ENCODE data around the gene IFT88. TPM values are rescaled to one million over a fixed set of nuclear protein-coding genes. Genes with fewer than 3 reads are reported as not detected.
A peak's percentile ranks its signal among the peaks of the same experiment; 100 is the strongest.

Gene IFT88
- polyA plus RNA-seq, 3 donors, result 2.9 to 4.5 (median 4.1) TPM

- intact Hi-C loops (cut with micrococcal nuclease), result no loop called here
- no peaks in the 10 kb centered on the region for H3K36me3 Mint-ChIP-seq
- H3K36me3 ChIP-seq (replicated peaks in 1 of 2; ENCODE audit: control insufficient read depth in 1 of 2, insufficient read depth in 2 of 2, low read length in 2 of 2), result no peaks in the 10 kb centered on the region
- H4K20me1 ChIP-seq (ENCODE audit: insufficient read depth, low read length), result no peaks in the 10 kb centered on the region
- peaks cover 0 to 4% (median 0%) of the 10 kb centered on the region in 3 donors for H3K27me3 Mint-ChIP-seq (ENCODE audit: low read depth in 3 of 3)
- WGBS (ENCODE audit: insufficient coverage), result no CpG with 5 or more reads among the region's 3 CpGs
- no peak for DNase-seq
- H3K9ac ChIP-seq (ENCODE audit: insufficient read depth, low read length, poor library complexity, severe bottlenecking), result no peak overlapping the region
- H3K27ac ChIP-seq (ENCODE audit: low read depth in 1 of 2, low read length in 2 of 2), result no peak overlapping the region
- no peaks in the 10 kb centered on the region for H3K27me3 ChIP-seq (ENCODE audit: control insufficient read depth in 2 of 2, insufficient read depth in 2 of 2, low read length in 2 of 2)
- H2AFZ ChIP-seq (ENCODE audit: insufficient read depth, low read depth, low read length, poor library complexity, severe bottlenecking), result no peak overlapping the region
- no peak for TF ChIP-seq CTCF (IDR thresholded peaks at IDR 0.05)
- H3K27ac Mint-ChIP-seq, result peak overlapping the region in 1 of 7 donors; percentile 57
- no peaks in the 10 kb centered on the region for H3K4me1 ChIP-seq (ENCODE audit: control insufficient read depth in 1 of 2, insufficient read depth in 2 of 2, low read length in 2 of 2)
- H3K9me3 ChIP-seq (replicated peaks in 1 of 2; ENCODE audit: control insufficient read depth in 1 of 2, insufficient read depth in 1 of 2, low read length in 2 of 2), result no peaks in the 10 kb centered on the region
- H3K4me2 ChIP-seq (replicated peaks; ENCODE audit: extremely low read depth, low read length, poor library complexity, severe bottlenecking), result no peak overlapping the region
- H3K79me2 ChIP-seq (ENCODE audit: insufficient read depth, low read length), result no peaks in the 10 kb centered on the region
- H3K4me1 Mint-ChIP-seq, result no peaks in the 10 kb centered on the region
- peaks cover 0 to 3% (median 0%) of the 10 kb centered on the region in 7 donors for H3K9me3 Mint-ChIP-seq
- no peak overlapping the region for H3K4me3 Mint-ChIP-seq
- H3K4me3 ChIP-seq (replicated peaks in 1 of 3; ENCODE audit: low read depth in 2 of 3, low read length in 3 of 3), result no peak overlapping the region
Observed at GRCh38 chr13:20558982-20559381, 8.0 kb upstream of the IFT88 start.

GRCh38 chr13:20559659-20560356, 7.1 kb upstream of the IFT88 start:
- H3K4me3 Mint-ChIP-seq, result peak overlapping the region in 1 of 2 donors; percentile 18
- H3K27me3 ChIP-seq (ENCODE audit: control insufficient read depth in 2 of 2, insufficient read depth in 2 of 2, low read length in 2 of 2), result no peaks in the 10 kb centered on the region
- no peaks in the 10 kb centered on the region for H3K4me1 Mint-ChIP-seq
- intact Hi-C loops (cut with micrococcal nuclease), result no loop called here
- H3K79me2 ChIP-seq (ENCODE audit: insufficient read depth, low read length), result no peaks in the 10 kb centered on the region
- no peaks in the 10 kb centered on the region for H3K9me3 ChIP-seq (replicated peaks in 1 of 2; ENCODE audit: control insufficient read depth in 1 of 2, insufficient read depth in 1 of 2, low read length in 2 of 2)
- no peak overlapping the region for H3K27ac ChIP-seq (ENCODE audit: low read depth in 1 of 2, low read length in 2 of 2)
- 100% methylated on average over 3 of the region's 6 CpGs for WGBS (ENCODE audit: insufficient coverage)
- H3K4me3 ChIP-seq (replicated peaks in 1 of 3; ENCODE audit: low read depth in 2 of 3, low read length in 3 of 3), result no peak overlapping the region
- H3K36me3 ChIP-seq (replicated peaks in 1 of 2; ENCODE audit: control insufficient read depth in 1 of 2, insufficient read depth in 2 of 2, low read length in 2 of 2), result no peaks in the 10 kb centered on the region
- no peak for DNase-seq
- no peak for TF ChIP-seq CTCF (IDR thresholded peaks at IDR 0.05)
- H3K27ac Mint-ChIP-seq, result peak overlapping the region in 1 of 7 donors; percentile 6
- no peak overlapping the region for H3K4me2 ChIP-seq (replicated peaks; ENCODE audit: extremely low read depth, low read length, poor library complexity, severe bottlenecking)
- H3K27me3 Mint-ChIP-seq (ENCODE audit: low read depth in 3 of 3), result peaks cover 0 to 4% (median 2%) of the 10 kb centered on the region in 3 donors
- H3K9me3 Mint-ChIP-seq, result peaks cover 2 to 9% (median 4%) of the 10 kb centered on the region in 7 donors
- no peak overlapping the region for H3K9ac ChIP-seq (ENCODE audit: insufficient read depth, low read length, poor library complexity, severe bottlenecking)
- H3K36me3 Mint-ChIP-seq, result no peaks in the 10 kb centered on the region
- H3K4me1 ChIP-seq (ENCODE audit: control insufficient read depth in 1 of 2, insufficient read depth in 2 of 2, low read length in 2 of 2), result no peaks in the 10 kb centered on the region
- H4K20me1 ChIP-seq (ENCODE audit: insufficient read depth, low read length), result no peaks in the 10 kb centered on the region
- no peak overlapping the region for H2AFZ ChIP-seq (ENCODE audit: insufficient read depth, low read depth, low read length, poor library complexity, severe bottlenecking)
